NK-92 (cell line): ENCODE results near the gene RSPH10B.
"Not testable (repeated sequence)": the region's sequence is repeated elsewhere in the genome, so short reads cannot be mapped to it uniquely, and the experiment has no call there.

ENCODE experiments used
- DNase-seq: peaks from one replicate; lab custom pipeline; 2025; ENCODE audit not compliant: unreplicated experiment; lab: John Stamatoyannopoulos, UW

The RSPH10B gene

DNA sequence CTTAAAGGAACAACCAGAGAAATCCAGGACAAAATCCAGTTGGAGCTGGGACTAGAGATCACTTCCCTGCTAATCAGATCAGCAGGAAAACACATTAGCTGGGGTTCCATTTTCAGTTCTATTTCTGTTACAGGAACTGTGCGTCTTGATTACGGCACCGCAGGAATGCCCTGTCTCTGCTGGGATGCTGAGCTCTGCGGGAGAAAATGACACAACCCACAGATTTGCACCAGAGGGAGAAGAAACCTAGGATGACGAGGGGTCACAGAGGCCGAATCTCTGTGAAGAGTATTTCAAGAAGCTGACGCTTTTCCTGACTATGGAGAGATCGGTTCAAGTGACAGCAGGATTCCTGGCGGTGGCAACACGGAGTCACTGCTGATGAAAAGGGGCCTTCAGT, 40.2 kb downstream of the RSPH10B start:
- not testable (repeated sequence) for DNase-seq

DNA sequence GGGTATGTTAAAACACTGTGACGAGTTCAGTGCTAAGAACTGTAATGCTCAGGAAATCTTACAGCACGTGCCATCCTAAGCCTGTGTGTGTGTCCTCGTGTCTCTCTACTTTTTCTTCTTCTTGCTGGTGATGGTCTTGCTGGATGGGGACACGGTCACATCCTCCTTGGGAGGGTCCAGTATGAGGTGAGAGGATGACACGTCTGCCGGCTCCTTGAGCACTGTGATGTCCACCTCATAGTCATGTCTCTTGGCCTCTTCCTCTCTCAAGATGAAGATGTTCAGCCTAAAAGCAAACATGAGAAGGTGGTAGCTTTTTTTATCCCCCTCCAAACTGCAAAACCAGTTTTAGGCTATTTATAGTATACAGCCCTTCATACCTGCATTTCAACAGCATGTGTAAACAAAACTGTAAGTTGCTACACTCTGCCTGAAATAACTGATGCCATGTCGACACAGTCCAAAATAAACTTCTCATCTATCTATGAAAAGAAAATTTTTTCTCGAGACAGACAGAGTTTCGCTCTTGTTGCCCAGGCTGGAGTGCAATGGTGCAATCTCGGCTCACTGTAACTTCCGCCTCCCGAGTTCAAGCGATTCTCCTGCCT, 44.1 kb downstream of the RSPH10B start:
- DNase-seq, result not testable (repeated sequence)

DNA sequence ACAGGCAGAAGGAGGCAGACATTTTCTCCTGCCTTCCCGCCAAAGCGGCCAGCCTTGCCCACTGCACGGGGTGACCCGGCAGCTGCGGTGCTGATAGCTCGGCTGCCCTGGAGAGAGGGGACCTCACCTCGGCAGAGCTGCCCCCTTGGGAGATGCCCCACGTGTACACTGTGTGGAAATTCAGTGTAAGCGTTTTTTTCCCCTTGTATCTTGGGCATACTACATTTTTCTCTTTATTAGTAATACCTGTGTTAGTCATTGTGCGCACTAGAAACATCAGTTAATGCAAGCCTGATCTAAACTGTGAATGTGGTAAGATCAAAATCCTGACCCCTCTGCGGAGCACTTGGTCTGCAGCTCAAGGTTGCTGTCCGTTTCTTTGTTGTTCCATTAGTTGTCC, 45.9 kb downstream of the RSPH10B start:
- DNase-seq, result not testable (repeated sequence)

DNA sequence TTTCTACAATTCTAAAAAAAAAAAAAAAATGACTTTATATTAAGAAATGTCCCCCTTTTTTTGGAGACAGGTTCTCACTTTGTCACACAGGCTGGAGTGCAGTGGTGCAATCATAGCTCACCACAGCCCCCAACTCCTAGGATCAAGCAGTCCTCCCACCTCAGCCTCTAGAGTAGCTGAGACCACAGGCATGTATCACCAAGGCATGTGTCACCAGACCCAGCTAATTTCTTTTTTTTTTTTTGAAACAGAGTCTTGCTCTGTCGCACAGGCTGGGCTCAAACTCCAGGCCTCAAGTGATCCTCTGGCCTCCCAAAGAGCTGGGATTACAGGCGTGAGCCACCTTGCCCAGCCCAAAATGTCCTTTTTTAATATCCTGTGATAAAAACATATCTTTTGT, 46.3 kb downstream of the RSPH10B start:
- not testable (repeated sequence) for DNase-seq

DNA sequence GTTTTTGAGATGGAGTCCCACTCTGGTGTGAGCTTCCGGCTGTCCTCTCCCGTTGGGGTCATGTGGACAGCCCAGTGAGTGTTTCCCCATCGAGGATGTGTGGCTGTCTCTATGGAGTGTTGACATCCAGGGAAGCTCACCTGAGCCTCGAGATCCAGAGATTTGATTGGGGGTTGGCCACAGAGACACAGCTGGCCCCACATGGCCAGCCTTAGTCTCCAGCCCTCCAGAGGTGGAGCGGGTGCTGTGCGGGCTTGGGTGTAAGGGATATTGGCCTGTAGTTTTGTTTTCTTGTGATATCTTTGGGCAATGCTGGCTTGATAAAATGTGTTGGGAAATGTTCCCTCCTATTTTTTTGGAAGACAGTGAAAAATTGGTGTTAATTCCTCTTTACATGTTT, 54.0 kb downstream of the RSPH10B start:
- DNase-seq, result not testable (repeated sequence)

DNA sequence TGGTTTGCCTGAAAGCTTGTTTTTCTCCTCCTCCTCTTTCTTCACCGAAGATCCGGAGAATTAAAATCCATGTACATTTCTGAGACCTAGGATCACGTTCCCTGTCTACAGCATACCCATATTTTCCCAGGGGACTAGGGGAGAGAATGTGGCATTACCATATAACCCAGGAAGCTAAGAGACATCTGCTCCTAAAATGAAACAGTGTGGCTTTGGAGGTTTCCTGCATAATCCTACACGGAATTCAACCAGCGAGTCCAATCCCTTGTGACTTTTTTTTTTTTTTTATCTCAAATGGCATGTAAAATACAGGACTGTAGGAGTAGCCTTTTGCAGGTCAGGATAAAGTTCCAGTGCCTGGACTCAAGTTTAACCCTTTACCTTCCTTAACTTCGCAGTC, 61.7 kb downstream of the RSPH10B start:
- DNase-seq, result not testable (repeated sequence)

DNA sequence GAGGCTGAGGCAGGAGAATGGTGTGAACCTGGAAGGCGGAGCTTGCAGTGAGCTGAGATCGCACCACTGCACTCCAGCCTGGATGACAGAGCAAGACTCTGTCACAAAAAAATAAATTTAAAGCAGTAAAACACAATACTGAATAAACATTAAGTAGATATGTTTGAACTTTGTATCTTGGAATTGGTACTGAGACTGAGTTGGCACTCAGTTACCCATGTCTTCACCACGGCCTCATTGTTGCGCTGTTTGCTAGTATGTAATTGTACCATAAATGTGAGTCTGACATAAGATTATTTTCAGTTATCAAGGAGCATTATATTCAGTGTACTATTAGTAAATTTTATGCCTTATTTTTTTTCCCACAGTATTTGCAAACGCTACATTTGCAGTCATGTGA, 65.8 kb downstream of the RSPH10B start:
- DNase-seq, result not testable (repeated sequence)

DNA sequence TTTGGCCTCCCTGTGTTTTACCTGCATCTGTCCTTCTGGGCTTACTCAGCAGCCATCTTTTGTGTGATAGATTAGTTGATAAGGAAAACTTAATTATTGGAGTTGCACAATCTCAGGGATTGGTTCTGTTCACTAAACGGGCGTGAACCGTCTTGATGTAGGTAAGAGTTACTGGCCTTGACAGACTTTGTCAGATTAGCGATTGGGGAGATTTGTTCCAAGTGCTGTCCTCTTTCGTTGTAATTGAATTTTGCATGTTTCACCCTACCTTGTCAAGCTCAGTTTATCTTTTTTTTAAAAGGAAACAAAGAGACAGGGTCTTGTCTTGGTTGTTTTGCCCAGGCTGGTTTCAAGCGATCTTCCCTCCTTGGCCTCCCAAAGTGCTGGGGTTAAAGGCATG, 67.5 kb downstream of the RSPH10B start:
- DNase-seq, result not testable (repeated sequence)

DNA sequence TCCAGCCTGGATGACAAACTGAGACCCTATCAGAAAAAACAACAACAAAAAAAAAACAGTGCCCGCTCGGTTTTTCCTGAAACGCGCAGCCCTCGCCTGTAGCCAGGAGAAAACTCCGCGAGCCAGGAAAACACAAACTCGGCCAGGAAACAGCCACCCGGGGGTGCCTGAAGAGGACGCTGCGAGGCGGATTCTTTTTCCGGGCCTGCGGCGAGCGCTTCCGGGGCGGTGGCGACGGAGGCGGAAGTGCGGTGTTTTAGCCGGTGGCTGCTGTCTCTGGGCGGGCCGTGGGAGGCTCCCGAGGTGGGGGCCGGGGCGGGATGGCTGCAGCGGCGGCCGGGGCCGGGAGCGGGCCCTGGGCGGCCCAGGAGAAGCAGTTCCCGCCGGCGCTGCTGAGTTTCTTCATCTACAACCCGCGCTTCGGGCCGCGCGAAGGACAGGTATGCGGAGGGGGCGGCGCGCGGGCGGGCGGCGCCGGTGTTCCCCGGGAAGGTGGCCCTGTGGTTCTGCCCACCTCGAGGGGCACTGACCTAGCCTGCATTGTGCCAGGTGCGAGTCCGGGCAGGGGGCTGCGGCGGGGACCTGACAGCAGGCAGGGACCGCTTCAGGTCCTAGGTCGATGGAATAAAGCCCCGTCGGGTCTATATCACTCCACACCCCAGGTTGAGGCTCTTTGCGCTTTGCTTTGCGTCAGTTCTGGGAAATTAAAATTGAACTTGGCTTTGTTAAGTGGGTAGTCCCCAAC, 71.8 kb downstream of the RSPH10B start, which contains the start of gene CCZ1:
TSS of gene CCZ1 (plus strand) at position 254 of the 745 bp plus-strand sequence. CDS start at position 321, 67 bp downstream.
- DNase-seq, result not testable (repeated sequence)

DNA sequence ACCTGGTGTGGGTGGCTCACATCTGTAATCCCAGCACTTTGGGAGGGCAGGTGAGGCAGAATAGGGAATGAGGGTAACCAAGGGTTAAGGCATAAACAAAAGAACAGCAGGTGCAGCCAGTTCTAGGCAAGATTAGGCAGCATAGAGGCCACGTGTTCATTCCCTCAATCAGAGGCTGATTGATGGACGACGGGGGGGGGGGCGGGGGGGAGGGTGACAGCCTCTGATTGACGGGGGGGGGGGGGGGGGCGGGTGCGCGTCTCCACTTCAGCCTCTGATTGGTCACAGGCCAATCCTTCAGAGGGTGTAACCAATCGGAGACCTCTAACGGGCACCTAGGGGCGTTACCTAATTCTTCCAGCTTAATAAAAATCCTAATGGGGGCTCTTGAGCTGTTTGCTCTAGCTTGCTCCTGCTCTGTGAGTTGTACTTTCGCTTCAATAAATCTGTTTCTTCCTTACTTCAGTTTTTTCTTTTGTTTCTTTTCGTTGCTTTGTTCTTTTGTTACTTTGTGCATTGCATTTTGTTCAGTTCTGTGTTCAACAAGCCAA, 73.0 kb downstream of the RSPH10B start:
- not testable (repeated sequence) for DNase-seq

DNA sequence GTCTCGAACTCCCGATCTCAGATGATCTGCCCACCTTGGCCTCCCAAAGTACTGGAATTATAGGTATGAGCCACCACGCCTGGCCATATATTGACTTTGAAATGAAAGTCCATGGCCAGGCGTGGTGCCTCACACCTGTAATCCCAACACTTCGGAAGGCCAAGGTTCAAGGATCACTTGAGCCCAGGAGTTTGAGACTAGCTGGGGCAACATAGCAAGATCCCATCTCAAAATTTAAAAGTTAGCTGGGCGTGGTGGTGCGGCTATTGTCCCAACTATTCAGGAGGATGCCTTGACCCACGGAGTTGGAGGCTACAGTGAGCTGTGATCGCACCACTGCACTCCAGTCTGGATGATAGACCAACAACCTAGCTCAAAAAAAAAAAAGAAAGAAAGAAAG, 78.0 kb downstream of the RSPH10B start:
- no peak for DNase-seq

DNA sequence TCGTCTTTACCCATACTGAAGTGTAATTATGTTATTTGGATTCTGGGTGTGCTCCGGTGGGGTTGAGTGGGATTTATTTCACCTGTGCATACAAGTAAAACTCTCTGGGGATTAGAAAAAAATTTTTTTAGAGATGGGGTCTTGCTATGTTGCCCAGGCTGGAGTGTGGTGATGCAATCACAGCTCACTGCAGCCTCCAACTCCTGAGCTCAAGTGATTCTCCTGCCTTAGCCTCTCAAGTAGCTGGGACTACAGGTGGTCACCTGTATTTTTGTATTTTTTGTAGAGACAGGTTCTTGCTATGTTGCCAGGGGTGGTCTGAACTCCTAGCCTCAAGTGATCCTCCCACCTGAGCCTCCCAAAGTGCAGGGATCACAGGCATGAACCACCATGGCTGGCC, 80.2 kb downstream of the RSPH10B start:
- DNase-seq, result not testable (repeated sequence)

DNA sequence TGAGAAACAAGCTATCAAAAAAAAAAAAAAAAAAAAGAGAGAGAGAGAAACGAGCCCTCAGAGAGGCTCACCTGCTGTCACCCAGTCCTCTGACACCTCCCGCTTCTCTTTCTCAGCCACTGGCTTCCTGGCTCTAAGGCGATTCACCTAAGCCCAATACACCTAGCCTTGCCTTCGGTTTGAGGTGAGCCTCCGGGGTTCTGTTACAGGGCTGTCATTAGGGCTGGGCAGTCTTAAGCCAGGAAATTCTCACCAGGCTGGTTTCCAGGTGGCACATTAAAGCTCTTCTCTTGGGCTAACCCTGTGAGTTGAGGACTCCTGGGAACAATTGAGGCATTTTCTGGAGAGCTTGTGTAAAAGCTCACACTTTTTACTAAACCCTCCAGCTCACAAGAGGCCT, 82.5 kb downstream of the RSPH10B start:
- DNase-seq, result not testable (repeated sequence)

DNA sequence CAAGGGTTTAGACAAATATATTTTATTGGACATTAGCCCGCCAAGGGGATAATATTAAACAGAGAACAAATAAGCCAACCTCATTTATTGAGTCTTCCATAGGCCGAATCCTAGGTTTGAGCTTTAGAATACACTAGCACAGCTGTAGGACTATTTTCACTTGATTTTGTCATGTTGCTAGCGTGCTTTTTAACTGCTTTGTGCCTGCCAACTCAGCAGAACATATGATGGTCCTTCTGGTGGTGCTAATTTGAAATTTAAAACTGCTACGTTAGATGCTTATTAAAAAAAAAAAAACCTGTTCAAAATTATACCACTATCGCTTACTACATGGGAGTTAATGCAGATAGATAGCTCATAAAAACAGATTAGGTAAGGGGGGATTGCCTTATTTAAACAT, 86.1 kb downstream of the RSPH10B start:
- not testable (repeated sequence) for DNase-seq

DNA sequence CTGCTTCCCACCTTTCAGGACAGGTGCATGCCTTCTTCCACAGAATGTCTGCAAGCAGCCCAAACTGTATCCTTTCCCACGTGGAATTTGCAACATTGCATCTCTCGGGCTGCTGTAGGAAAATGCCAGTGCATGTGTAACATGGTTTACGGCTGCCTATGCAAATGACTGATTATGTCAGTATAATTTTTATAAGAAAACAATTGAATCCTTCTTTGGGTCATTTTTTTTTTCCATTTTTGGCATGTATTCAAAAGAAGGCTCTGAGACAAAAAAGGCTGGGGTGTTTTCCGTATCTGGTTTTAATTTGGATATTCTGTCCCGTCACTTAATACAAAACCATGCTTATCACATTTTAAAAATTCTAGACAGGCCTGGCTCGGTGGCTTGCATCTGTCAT, 90.4 kb downstream of the RSPH10B start:
- DNase-seq, result not testable (repeated sequence)

DNA sequence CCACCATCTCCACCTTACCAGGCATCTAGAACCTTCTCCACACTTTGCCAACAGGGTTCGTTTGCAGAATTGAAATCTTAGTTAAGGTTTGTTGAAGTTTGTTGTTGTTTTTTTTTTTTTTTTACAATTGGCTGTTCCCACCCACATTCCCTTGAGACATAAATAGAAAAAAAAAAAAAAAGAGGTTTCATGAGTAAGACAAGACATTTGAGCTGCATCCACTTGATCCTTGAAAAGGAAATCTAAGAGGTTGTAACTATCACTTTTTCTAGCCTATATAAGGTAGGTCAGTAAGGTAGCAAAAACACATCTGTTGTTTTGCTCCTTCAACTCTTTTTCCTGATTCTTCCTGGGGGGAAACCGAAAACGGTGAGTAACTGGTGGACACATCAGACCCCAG, 90.9 kb downstream of the RSPH10B start:
- not testable (repeated sequence) for DNase-seq
